PFSK-1 (cell line): Measurements from ENCODE around the gene UBE2V1.

Experiments
- FOXP2 ChIP-seq: optimal IDR thresholded peaks from 2 replicates; pipeline ENCODE3; 2011; ENCODE audit warnings: borderline replicate concordance, control low read depth, inconsistent platforms; ENCODE audit not compliant: insufficient read depth; ENCODE audit errors: extremely low read length, extremely low read depth
- POLR2AphosphoS5 ChIP-seq: IDR thresholded peaks from 2 replicates; pipeline ENCODE4 v1.6.1; 2012; ENCODE audit warnings: low read depth, mild to moderate bottlenecking, control low read depth, low read length, moderate library complexity
- SIN3A ChIP-seq: IDR thresholded peaks from 2 replicates; pipeline ENCODE4 v1.6.1; 2012; ENCODE audit warnings: mild to moderate bottlenecking, low read length, moderate library complexity, borderline replicate concordance; ENCODE audit not compliant: insufficient read depth
- TAF1 ChIP-seq: IDR thresholded peaks from 2 replicates; pipeline ENCODE4 v1.6.1; 2012; ENCODE audit warnings: low read length, control low read depth, borderline replicate concordance; ENCODE audit not compliant: insufficient read depth
- TF ChIP-seq, protein P1 (sequence below), 2 experiments: IDR thresholded peaks; 2 replicates each; pipeline versions ENCODE4 v1.6.1 to v1.8.0; 2011 to 2012; ENCODE audit warnings: low read depth in 2 of 2, low read length in 2 of 2, control low read depth in 1 of 2, inconsistent platforms in 1 of 2, mild to moderate bottlenecking in 1 of 2, moderate library complexity in 1 of 2; ENCODE audit not compliant: insufficient read depth in 1 of 2

UBE2V1 gene

DNA sequence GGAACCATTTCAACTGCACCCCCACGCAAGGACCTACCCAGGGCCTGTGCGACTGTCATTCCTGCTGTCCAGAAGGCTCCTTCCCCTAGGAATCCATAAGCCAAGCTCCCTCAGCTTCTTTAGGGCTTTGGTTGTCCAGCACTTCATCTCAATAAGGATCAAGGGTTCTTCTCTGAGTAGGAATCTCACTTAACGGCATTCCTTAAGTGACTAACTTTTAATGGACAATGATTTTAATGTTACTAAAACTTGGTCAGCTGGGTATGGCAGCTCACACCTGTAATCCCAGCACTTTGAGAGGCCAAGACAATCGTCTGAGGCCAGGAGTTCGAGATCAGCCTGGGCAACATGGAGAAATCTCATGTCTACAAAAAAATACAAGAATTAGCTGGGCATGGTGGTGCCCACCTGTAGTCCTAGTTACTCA is 13.4 kb downstream of the UBE2V1 start:
- TF ChIP-seq TAF1: no peak
- TF ChIP-seq, protein P1, sequence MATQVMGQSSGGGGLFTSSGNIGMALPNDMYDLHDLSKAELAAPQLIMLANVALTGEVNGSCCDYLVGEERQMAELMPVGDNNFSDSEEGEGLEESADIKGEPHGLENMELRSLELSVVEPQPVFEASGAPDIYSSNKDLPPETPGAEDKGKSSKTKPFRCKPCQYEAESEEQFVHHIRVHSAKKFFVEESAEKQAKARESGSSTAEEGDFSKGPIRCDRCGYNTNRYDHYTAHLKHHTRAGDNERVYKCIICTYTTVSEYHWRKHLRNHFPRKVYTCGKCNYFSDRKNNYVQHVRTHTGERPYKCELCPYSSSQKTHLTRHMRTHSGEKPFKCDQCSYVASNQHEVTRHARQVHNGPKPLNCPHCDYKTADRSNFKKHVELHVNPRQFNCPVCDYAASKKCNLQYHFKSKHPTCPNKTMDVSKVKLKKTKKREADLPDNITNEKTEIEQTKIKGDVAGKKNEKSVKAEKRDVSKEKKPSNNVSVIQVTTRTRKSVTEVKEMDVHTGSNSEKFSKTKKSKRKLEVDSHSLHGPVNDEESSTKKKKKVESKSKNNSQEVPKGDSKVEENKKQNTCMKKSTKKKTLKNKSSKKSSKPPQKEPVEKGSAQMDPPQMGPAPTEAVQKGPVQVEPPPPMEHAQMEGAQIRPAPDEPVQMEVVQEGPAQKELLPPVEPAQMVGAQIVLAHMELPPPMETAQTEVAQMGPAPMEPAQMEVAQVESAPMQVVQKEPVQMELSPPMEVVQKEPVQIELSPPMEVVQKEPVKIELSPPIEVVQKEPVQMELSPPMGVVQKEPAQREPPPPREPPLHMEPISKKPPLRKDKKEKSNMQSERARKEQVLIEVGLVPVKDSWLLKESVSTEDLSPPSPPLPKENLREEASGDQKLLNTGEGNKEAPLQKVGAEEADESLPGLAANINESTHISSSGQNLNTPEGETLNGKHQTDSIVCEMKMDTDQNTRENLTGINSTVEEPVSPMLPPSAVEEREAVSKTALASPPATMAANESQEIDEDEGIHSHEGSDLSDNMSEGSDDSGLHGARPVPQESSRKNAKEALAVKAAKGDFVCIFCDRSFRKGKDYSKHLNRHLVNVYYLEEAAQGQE (IDR thresholded peaks at IDR 0.05; ENCODE audit: insufficient read depth in 1 of 2, low read depth in 2 of 2, low read length in 2 of 2): no peak
- no peak for TF ChIP-seq POLR2AphosphoS5
- TF ChIP-seq FOXP2: no peak
- TF ChIP-seq SIN3A: no peak

- TF ChIP-seq, protein P1 (IDR thresholded peaks at IDR 0.05; ENCODE audit: insufficient read depth in 1 of 2, low read depth in 2 of 2, low read length in 2 of 2): no peak
- TF ChIP-seq POLR2AphosphoS5 (no peak), SIN3A (no peak), FOXP2 (no peak), TAF1 (no peak)
Observed at GRCh38 chr20:50099113-50099512, 13.8 kb downstream of the UBE2V1 start.

- TF ChIP-seq POLR2AphosphoS5: no peak
- no peak for TF ChIP-seq SIN3A
- TF ChIP-seq, protein P1 (IDR thresholded peaks at IDR 0.05; ENCODE audit: insufficient read depth in 1 of 2, low read depth in 2 of 2, low read length in 2 of 2): no peak
- TF ChIP-seq FOXP2: no peak
- no peak for TF ChIP-seq TAF1
Observed at GRCh38 chr20:50098259-50098658, 14.7 kb downstream of the UBE2V1 start.

DNA sequence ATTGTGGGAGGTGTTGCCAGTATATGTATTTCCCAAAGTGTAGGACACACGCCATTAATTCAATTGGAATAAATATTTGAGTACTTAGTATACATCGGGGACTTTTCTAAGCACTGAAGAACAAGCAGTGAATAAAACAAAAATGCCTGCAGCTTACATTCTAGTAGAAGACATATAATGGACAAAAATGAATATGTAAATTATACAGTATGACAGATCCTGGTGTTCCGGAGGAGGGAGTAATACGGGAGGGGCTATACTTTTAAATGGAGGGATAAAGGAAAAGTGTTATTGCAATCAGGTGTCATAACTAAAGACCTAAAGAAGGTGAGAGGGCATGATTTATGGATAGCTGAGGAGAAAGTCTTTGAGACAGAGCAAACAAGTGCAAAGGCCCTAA is 15.1 kb downstream of the UBE2V1 start:
- TF ChIP-seq FOXP2 (no peak), SIN3A (no peak), POLR2AphosphoS5 (no peak), TAF1 (no peak)
- TF ChIP-seq, protein P1 (IDR thresholded peaks at IDR 0.05; ENCODE audit: insufficient read depth in 1 of 2, low read depth in 2 of 2, low read length in 2 of 2): no peak

DNA sequence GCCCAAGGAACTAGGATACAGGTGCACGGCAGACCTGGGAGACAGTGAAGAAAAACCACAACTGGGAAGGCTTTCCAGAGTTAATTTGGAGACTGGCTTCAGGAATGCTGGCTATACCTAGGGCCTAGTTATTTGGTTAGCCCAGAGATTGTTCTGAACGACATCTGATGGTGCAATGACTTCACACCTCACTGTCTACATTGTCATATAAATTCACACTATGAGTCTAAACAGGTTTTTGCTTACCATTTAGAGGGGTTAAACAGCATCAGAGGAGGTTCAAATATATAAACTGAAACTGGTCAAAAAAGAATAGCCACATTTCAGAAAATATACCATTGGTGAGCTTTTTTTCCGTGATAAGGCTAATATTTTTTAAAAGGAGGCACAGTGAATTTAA is 16.7 kb downstream of the UBE2V1 start:
- TF ChIP-seq FOXP2 (no peak), TAF1 (no peak), SIN3A (no peak), POLR2AphosphoS5 (no peak)
- TF ChIP-seq, protein P1 (IDR thresholded peaks at IDR 0.05; ENCODE audit: insufficient read depth in 1 of 2, low read depth in 2 of 2, low read length in 2 of 2): no peak
